WTC11 (cell line): ENCODE results near the gene TSR3. TPM values are rescaled to one million over a fixed set of nuclear protein-coding genes. Genes with fewer than 3 reads are reported as not detected.

Experiments used
- CREM ChIP-seq: sonication (generic); formaldehyde crosslinking; IDR thresholded peaks from 2 replicates; pipeline ENCODE4 v1.8.1; 2022; ENCODE audit warnings: mild to moderate bottlenecking, missing genetic modification reagents, moderate library complexity
- ELF4 ChIP-seq: sonication (generic); formaldehyde crosslinking; IDR thresholded peaks from 2 replicates; pipeline ENCODE4 v1.8.1; 2022; ENCODE audit warnings: low read depth, mild to moderate bottlenecking, moderate library complexity, missing genetic modification reagents
- EMX1 ChIP-seq: fragments of 250-450 bp; sonication (Bioruptor Pico); IDR thresholded peaks from 2 replicates; pipeline ENCODE4 v1.8.0; 2021; ENCODE audit warnings: mild to moderate bottlenecking
- ETV6 ChIP-seq: sonication (generic); formaldehyde crosslinking; IDR thresholded peaks from 2 replicates; pipeline ENCODE4 v1.8.1; 2022; ENCODE audit warnings: mild to moderate bottlenecking, missing genetic modification reagents
- FOXK1 ChIP-seq: sonication (generic); formaldehyde crosslinking; IDR thresholded peaks from 2 replicates; pipeline ENCODE4 v1.8.0; 2022; ENCODE audit warnings: mild to moderate bottlenecking, moderate library complexity, missing genetic modification reagents
- FOXP1 ChIP-seq: sonication (generic); formaldehyde crosslinking; IDR thresholded peaks from 2 replicates; pipeline ENCODE4 v1.8.0; 2022; ENCODE audit warnings: missing genetic modification reagents, mild to moderate bottlenecking, moderate library complexity, borderline replicate concordance
- GABPB1 ChIP-seq: sonication (generic); formaldehyde crosslinking; IDR thresholded peaks from 2 replicates; pipeline ENCODE4 v1.8.1; 2023; ENCODE audit warnings: mild to moderate bottlenecking, missing genetic modification reagents
- GTF2I ChIP-seq: fragments of 250-450 bp; sonication (Bioruptor Pico); conservative IDR thresholded peaks from 2 replicates; pipeline ENCODE4 v1.4.0; 2021; ENCODE audit warnings: mild to moderate bottlenecking
- JUN ChIP-seq: sonication (generic); formaldehyde crosslinking; IDR thresholded peaks from 2 replicates; pipeline ENCODE4 v1.8.0; 2023; ENCODE audit warnings: mild to moderate bottlenecking, missing genetic modification reagents
- MYBL2 ChIP-seq: sonication (generic); formaldehyde crosslinking; IDR thresholded peaks from 2 replicates; pipeline ENCODE4 v1.8.1; 2023; ENCODE audit warnings: mild to moderate bottlenecking, moderate library complexity, missing genetic modification reagents
- NFE2L1 ChIP-seq: sonication (generic); formaldehyde crosslinking; IDR thresholded peaks from 2 replicates; pipeline ENCODE4 v1.8.1; 2023; ENCODE audit warnings: missing genetic modification reagents
- NR2C2 ChIP-seq: sonication (generic); formaldehyde crosslinking; IDR thresholded peaks from 2 replicates; pipeline ENCODE4 v1.8.0; 2022; ENCODE audit warnings: mild to moderate bottlenecking, missing genetic modification reagents
- RELA ChIP-seq: sonication (generic); formaldehyde crosslinking; IDR thresholded peaks from 2 replicates; pipeline ENCODE4 v1.8.1; 2022; ENCODE audit warnings: missing genetic modification reagents, mild to moderate bottlenecking, borderline replicate concordance
- TEAD1 ChIP-seq: sonication (generic); formaldehyde crosslinking; IDR thresholded peaks from 2 replicates; pipeline ENCODE4 v1.8.0; 2022; ENCODE audit warnings: mild to moderate bottlenecking, missing genetic modification reagents
- TP53 ChIP-seq: sonication (generic); formaldehyde crosslinking; IDR thresholded peaks from 2 replicates; pipeline ENCODE4 v1.8.1; 2023; ENCODE audit warnings: mild to moderate bottlenecking, missing genetic modification reagents
- ZNF138 ChIP-seq: sonication (generic); formaldehyde crosslinking; conservative IDR thresholded peaks from 2 replicates; pipeline ENCODE4 v1.8.1; 2022; ENCODE audit warnings: mild to moderate bottlenecking, moderate library complexity, missing genetic modification reagents
- ZNF219 ChIP-seq: sonication (generic); formaldehyde crosslinking; IDR thresholded peaks from 2 replicates; pipeline ENCODE4 v1.8.0; 2023; ENCODE audit warnings: missing genetic modification reagents, mild to moderate bottlenecking, borderline replicate concordance
- total RNA-seq: library from RNA; stranded (reverse); gene quantifications from 3 replicates; pipeline ENCODE4 v1.2.3, GENCODE V29; 2021
- TF ChIP-seq, protein P1 (sequence below): sonication (generic); formaldehyde crosslinking; IDR thresholded peaks from 2 replicates; pipeline ENCODE4 v1.8.0; 2023; ENCODE audit warnings: missing genetic modification reagents
- TF ChIP-seq, protein P2 (sequence below): sonication (generic); formaldehyde crosslinking; IDR thresholded peaks from 2 replicates; pipeline ENCODE4 v1.8.1; 2023; ENCODE audit warnings: mild to moderate bottlenecking, missing genetic modification reagents, borderline replicate concordance
- TF ChIP-seq, protein P3 (sequence below): fragments of 250-450 bp; sonication (Bioruptor Pico); IDR thresholded peaks from 2 replicates; pipeline ENCODE4 v1.9.0; 2021; ENCODE audit warnings: mild to moderate bottlenecking
- TF ChIP-seq, protein P4 (sequence below): sonication (generic); formaldehyde crosslinking; IDR thresholded peaks from 2 replicates; pipeline ENCODE4 v1.8.1; 2022; ENCODE audit warnings: missing genetic modification reagents, borderline replicate concordance
- TF ChIP-seq, protein P5 (sequence below): sonication (generic); formaldehyde crosslinking; IDR thresholded peaks from 2 replicates; pipeline ENCODE4 v1.8.1; 2022; ENCODE audit warnings: mild to moderate bottlenecking, missing genetic modification reagents, moderate library complexity, borderline replicate concordance
- TF ChIP-seq, protein P6 (sequence below): sonication (generic); formaldehyde crosslinking; IDR thresholded peaks from 2 replicates; pipeline ENCODE4 v1.8.0; 2022; ENCODE audit warnings: missing genetic modification reagents
- TF ChIP-seq, protein P7 (sequence below): sonication (generic); formaldehyde crosslinking; IDR thresholded peaks from 2 replicates; pipeline ENCODE4 v1.8.1; 2023; ENCODE audit warnings: mild to moderate bottlenecking, missing genetic modification reagents

The TSR3 gene
- total RNA-seq, 1 experiment from 2014 or later, result 66.3 TPM

DNA sequence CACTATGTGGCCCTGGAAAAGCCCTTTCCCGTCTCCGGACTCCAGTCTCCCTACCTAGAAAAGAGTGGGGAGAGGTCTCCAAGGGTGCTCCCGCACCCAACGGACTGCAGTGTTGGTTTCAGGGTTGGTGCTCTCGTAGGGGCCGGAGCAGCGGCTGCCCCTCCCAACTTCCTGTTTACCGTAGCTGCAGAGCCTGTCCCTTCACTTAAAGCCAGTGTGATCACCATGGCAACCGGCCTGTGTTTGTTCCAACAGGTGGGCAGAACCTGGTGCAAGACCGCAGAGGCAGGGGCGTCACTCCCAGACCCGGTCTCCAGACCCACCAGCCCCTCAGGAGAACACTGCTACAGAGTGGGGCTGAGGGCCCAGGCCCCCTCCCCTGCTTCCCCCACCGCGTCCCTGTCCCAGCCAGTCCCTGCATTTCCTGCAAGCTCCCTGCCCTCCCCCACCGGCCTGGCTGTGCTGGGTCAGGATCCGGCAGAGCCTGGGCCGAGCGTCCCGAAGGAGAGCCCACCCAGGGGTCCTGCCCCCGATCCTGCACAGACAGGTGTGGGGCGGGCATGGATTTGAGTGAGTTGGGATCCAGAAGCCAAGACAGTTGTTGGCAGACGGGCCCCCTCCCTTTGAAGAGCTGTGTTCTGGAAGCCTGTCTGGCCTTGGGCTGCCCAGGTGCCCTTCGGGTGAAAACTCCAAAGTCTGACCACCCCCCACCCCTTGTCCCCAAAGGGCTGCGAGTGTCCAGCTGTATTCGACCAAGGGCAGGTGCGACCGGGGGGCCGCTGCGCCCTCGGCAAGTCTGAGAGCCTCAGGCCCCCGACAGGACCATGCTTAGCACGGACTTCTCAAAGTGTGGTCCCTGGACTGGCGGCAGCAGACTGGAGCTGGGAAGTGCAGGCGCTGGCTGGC lies 19.7 kb downstream of the TSR3 start (continued):
- TF ChIP-seq, protein P1, sequence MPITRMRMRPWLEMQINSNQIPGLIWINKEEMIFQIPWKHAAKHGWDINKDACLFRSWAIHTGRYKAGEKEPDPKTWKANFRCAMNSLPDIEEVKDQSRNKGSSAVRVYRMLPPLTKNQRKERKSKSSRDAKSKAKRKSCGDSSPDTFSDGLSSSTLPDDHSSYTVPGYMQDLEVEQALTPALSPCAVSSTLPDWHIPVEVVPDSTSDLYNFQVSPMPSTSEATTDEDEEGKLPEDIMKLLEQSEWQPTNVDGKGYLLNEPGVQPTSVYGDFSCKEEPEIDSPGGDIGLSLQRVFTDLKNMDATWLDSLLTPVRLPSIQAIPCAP, result no peak
- no peak for TF ChIP-seq CREM (CRISPR knock-in tag)
- TF ChIP-seq NFE2L1, result no peak
- TF ChIP-seq, protein P2, sequence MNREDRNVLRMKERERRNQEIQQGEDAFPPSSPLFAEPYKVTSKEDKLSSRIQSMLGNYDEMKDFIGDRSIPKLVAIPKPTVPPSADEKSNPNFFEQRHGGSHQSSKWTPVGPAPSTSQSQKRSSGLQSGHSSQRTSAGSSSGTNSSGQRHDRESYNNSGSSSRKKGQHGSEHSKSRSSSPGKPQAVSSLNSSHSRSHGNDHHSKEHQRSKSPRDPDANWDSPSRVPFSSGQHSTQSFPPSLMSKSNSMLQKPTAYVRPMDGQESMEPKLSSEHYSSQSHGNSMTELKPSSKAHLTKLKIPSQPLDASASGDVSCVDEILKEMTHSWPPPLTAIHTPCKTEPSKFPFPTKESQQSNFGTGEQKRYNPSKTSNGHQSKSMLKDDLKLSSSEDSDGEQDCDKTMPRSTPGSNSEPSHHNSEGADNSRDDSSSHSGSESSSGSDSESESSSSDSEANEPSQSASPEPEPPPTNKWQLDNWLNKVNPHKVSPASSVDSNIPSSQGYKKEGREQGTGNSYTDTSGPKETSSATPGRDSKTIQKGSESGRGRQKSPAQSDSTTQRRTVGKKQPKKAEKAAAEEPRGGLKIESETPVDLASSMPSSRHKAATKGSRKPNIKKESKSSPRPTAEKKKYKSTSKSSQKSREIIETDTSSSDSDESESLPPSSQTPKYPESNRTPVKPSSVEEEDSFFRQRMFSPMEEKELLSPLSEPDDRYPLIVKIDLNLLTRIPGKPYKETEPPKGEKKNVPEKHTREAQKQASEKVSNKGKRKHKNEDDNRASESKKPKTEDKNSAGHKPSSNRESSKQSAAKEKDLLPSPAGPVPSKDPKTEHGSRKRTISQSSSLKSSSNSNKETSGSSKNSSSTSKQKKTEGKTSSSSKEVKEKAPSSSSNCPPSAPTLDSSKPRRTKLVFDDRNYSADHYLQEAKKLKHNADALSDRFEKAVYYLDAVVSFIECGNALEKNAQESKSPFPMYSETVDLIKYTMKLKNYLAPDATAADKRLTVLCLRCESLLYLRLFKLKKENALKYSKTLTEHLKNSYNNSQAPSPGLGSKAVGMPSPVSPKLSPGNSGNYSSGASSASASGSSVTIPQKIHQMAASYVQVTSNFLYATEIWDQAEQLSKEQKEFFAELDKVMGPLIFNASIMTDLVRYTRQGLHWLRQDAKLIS, result no peak
- TF ChIP-seq, protein P3, sequence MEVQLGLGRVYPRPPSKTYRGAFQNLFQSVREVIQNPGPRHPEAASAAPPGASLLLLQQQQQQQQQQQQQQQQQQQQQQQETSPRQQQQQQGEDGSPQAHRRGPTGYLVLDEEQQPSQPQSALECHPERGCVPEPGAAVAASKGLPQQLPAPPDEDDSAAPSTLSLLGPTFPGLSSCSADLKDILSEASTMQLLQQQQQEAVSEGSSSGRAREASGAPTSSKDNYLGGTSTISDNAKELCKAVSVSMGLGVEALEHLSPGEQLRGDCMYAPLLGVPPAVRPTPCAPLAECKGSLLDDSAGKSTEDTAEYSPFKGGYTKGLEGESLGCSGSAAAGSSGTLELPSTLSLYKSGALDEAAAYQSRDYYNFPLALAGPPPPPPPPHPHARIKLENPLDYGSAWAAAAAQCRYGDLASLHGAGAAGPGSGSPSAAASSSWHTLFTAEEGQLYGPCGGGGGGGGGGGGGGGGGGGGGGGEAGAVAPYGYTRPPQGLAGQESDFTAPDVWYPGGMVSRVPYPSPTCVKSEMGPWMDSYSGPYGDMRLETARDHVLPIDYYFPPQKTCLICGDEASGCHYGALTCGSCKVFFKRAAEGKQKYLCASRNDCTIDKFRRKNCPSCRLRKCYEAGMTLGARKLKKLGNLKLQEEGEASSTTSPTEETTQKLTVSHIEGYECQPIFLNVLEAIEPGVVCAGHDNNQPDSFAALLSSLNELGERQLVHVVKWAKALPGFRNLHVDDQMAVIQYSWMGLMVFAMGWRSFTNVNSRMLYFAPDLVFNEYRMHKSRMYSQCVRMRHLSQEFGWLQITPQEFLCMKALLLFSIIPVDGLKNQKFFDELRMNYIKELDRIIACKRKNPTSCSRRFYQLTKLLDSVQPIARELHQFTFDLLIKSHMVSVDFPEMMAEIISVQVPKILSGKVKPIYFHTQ (CRISPR knock-in tag), result no peak
- TF ChIP-seq ZNF138 (CRISPR knock-in tag), result no peak
- TF ChIP-seq FOXP1 (CRISPR knock-in tag), result peak; percentile 75; the same call in 1 of the 2 replicates
- TF ChIP-seq ETV6 (CRISPR knock-in tag), result 0 out of 2 replicates have a peak, but pooled peaks have one; percentile 1
- TF ChIP-seq EMX1 (CRISPR knock-in tag), result no peak
- TF ChIP-seq, protein P4, sequence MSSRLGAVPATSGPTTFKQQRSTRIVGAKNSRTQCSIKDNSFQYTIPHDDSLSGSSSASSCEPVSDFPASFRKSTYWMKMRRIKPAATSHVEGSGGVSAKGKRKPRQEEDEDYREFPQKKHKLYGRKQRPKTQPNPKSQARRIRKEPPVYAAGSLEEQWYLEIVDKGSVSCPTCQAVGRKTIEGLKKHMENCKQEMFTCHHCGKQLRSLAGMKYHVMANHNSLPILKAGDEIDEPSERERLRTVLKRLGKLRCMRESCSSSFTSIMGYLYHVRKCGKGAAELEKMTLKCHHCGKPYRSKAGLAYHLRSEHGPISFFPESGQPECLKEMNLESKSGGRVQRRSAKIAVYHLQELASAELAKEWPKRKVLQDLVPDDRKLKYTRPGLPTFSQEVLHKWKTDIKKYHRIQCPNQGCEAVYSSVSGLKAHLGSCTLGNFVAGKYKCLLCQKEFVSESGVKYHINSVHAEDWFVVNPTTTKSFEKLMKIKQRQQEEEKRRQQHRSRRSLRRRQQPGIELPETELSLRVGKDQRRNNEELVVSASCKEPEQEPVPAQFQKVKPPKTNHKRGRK, result no peak
- no peak for TF ChIP-seq RELA
- TF ChIP-seq TP53 (CRISPR knock-in tag), result no peak
- no peak for TF ChIP-seq GTF2I (CRISPR knock-in tag)
- TF ChIP-seq, protein P5, sequence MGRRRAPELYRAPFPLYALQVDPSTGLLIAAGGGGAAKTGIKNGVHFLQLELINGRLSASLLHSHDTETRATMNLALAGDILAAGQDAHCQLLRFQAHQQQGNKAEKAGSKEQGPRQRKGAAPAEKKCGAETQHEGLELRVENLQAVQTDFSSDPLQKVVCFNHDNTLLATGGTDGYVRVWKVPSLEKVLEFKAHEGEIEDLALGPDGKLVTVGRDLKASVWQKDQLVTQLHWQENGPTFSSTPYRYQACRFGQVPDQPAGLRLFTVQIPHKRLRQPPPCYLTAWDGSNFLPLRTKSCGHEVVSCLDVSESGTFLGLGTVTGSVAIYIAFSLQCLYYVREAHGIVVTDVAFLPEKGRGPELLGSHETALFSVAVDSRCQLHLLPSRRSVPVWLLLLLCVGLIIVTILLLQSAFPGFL (CRISPR knock-in tag), result no peak
- TF ChIP-seq TEAD1 (CRISPR knock-in tag), result no peak; the same call in 1 of the 2 replicates
- peak; percentile 89 for TF ChIP-seq FOXK1 (CRISPR knock-in tag)
- TF ChIP-seq JUN (CRISPR knock-in tag), result no peak
- no peak for TF ChIP-seq ELF4 (CRISPR knock-in tag)
- TF ChIP-seq ZNF219 (CRISPR knock-in tag), result no peak
- TF ChIP-seq, protein P6, sequence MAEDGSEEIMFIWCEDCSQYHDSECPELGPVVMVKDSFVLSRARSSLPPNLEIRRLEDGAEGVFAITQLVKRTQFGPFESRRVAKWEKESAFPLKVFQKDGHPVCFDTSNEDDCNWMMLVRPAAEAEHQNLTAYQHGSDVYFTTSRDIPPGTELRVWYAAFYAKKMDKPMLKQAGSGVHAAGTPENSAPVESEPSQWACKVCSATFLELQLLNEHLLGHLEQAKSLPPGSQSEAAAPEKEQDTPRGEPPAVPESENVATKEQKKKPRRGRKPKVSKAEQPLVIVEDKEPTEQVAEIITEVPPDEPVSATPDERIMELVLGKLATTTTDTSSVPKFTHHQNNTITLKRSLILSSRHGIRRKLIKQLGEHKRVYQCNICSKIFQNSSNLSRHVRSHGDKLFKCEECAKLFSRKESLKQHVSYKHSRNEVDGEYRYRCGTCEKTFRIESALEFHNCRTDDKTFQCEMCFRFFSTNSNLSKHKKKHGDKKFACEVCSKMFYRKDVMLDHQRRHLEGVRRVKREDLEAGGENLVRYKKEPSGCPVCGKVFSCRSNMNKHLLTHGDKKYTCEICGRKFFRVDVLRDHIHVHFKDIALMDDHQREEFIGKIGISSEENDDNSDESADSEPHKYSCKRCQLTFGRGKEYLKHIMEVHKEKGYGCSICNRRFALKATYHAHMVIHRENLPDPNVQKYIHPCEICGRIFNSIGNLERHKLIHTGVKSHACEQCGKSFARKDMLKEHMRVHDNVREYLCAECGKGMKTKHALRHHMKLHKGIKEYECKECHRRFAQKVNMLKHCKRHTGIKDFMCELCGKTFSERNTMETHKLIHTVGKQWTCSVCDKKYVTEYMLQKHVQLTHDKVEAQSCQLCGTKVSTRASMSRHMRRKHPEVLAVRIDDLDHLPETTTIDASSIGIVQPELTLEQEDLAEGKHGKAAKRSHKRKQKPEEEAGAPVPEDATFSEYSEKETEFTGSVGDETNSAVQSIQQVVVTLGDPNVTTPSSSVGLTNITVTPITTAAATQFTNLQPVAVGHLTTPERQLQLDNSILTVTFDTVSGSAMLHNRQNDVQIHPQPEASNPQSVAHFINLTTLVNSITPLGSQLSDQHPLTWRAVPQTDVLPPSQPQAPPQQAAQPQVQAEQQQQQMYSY, result peak; percentile 94
- no peak for TF ChIP-seq GABPB1 (CRISPR knock-in tag)
- no peak for TF ChIP-seq MYBL2 (CRISPR knock-in tag)
- TF ChIP-seq NR2C2, result no peak
- TF ChIP-seq, protein P7, sequence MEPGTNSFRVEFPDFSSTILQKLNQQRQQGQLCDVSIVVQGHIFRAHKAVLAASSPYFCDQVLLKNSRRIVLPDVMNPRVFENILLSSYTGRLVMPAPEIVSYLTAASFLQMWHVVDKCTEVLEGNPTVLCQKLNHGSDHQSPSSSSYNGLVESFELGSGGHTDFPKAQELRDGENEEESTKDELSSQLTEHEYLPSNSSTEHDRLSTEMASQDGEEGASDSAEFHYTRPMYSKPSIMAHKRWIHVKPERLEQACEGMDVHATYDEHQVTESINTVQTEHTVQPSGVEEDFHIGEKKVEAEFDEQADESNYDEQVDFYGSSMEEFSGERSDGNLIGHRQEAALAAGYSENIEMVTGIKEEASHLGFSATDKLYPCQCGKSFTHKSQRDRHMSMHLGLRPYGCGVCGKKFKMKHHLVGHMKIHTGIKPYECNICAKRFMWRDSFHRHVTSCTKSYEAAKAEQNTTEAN, result 0 out of 2 replicates have a peak, but pooled peaks have one; percentile 39
